Fibroblast of villous mesenchyme (primary cell): ENCODE measurements around the gene AZGP1. TPM values are rescaled to one million over a fixed set of nuclear protein-coding genes. Genes with fewer than 3 reads are reported as not detected.

Experiments used
- DNase-seq: peaks from one replicate; pipeline ENCODE4 v3.0.0-alpha.2; 2010; ENCODE audit warnings: low read depth
- H3K4me3 ChIP-seq: 2 replicates; pipeline ENCODE4 v1.5.1; 2011; ENCODE audit warnings: low read depth, mild to moderate bottlenecking, low read length
- CTCF ChIP-seq: IDR thresholded peaks from 2 replicates; pipeline ENCODE4 v1.5.1; 2012; ENCODE audit warnings: low read depth, mild to moderate bottlenecking, low read length; ENCODE audit not compliant: insufficient read depth
- total RNA-seq: library from RNA; depleted of rRNA; stranded (reverse); fragments of >200 nt; gene quantifications from 2 replicates; pipeline ENCODE4 v1.2.3, GENCODE V29; 2012

Gene AZGP1
- total RNA-seq, 1 donor: not detected

- peak; percentile 45 for DNase-seq
- H3K4me3 ChIP-seq: peak within 1 kb of the TSS; percentile 35
- peak; percentile 34 for TF ChIP-seq CTCF
Measured at GRCh38 chr7:99928994-99929729, 46.7 kb downstream of the AZGP1 start, which contains the start of gene GJC3. TSS of gene GJC3 (minus strand) at chr7:99929620. CDS start at chr7:99929620, 0 bp downstream.

GRCh38 chr7:99928188-99928587 lies 47.6 kb downstream of the AZGP1 start:
- DNase-seq: no peak
- TF ChIP-seq CTCF: no peak

GRCh38 chr7:99927536-99927935 lies 48.3 kb downstream of the AZGP1 start:
- no peak for TF ChIP-seq CTCF
- H3K4me3 ChIP-seq: no peak overlapping the region
- DNase-seq: no peak

More at GRCh38 chr7:99928188-99928587, 47.6 kb downstream of the AZGP1 start:
- H3K4me3 ChIP-seq: no peak overlapping the region

GRCh38 chr7:99926321-99926720 lies 49.5 kb downstream of the AZGP1 start:
- TF ChIP-seq CTCF: no peak

GRCh38 chr7:99923200-99923599 lies 52.6 kb downstream of the AZGP1 start:
- no peak for DNase-seq
- H3K4me3 ChIP-seq: no peak overlapping the region
- no peak for TF ChIP-seq CTCF

More at GRCh38 chr7:99926321-99926720, 49.5 kb downstream of the AZGP1 start:
- DNase-seq: no peak
- no peak overlapping the region for H3K4me3 ChIP-seq

GRCh38 chr7:99920149-99920548 lies 55.7 kb downstream of the AZGP1 start:
- H3K4me3 ChIP-seq: peak overlapping the region; percentile 82
- no peak for TF ChIP-seq CTCF
- no peak for DNase-seq

GRCh38 chr7:99919814-99920112 lies 56.1 kb downstream of the AZGP1 start:
- no peak for TF ChIP-seq CTCF
- no peak for DNase-seq
- H3K4me3 ChIP-seq: peak overlapping the region; percentile 82
